ENCODE data around the gene DISC1.

- TF ChIP-seq EZH2 (IDR thresholded peaks at IDR 0.05) (no peak), CTCF (IDR thresholded peaks at IDR 0.05 in 2 of 3, conservative IDR thresholded peaks at IDR 0.05 in 1 of 3; ENCODE audit: borderline replicate concordance in 1 of 3, insufficient read depth in 1 of 3, low read depth in 2 of 3, low read length in 2 of 3) (no peak)
These were observed 5.5 kb downstream of the DISC1 start for GRCh38 chr1:231632119-231632518.
